ENCODE results near the gene ADAMTSL3. TPM values are rescaled to one million over a fixed set of nuclear protein-coding genes. Genes with fewer than 3 reads are reported as not detected.

The ADAMTSL3 gene
- total RNA-seq, 2 experiments from 2014 or later: not detected

- Mint-ChIP-seq H3K27me3 (peaks cover 2% of the 10 kb centered on the region), H3K9me3 (no peaks in the 10 kb centered on the region), H3K36me3 (ENCODE audit: low read depth) (no peaks in the 10 kb centered on the region), H3K4me3 (no peak overlapping the region), H3K4me1 (no peaks in the 10 kb centered on the region), H3K27ac (no peak overlapping the region)
- DNase-seq: no peak
- POLR2A ChIA-PET: no interaction called here
- CTCF ChIA-PET: no interaction called here
Measured at GRCh38 chr15:83991163-83991562, 337.2 kb downstream of the ADAMTSL3 start.

DNA sequence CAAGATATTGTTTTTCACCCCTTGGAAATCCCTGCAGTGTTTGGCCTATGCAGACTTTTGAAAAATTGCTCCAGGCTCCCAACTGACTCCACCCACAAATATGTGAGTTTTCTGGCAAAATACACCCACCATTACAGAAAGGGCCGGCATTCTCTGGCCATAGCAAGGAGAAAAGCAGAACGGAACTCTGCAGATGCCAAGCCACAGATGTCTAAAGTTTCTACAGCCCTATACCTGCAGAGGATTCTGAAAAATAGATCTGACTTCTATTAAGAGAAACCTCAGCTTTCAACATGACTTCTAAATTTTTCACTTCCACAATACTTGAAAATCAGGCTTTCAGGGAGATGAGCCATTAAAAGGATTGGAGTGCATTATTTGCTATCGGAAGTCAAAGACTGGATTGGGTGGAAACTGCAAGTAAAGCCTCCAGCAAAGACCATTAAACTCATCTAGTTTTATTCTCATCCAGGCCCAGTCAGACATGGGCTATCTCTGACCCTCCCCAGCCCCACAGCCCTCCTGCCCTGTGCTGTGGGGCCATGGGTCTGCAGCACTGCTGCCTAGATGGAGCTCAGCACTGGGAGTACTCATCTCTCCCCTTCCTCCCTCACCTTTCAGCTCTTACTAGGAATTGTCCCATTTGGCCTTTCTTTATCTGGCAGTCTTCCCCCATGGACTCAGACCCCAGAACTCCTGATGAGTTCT, 338.6 kb downstream of the ADAMTSL3 start:
- ChIA-PET POLR2A (no interaction called here), CTCF (no interaction called here)
- H3K27me3 Mint-ChIP-seq: peaks cover 2% of the 10 kb centered on the region
- H3K9me3 Mint-ChIP-seq: peaks cover 2% of the 10 kb centered on the region
- H3K27ac Mint-ChIP-seq: no peak overlapping the region
- H3K4me3 Mint-ChIP-seq: no peak overlapping the region
- no peaks in the 10 kb centered on the region for H3K36me3 Mint-ChIP-seq (ENCODE audit: low read depth)
- H3K4me1 Mint-ChIP-seq: no peaks in the 10 kb centered on the region
- no peak for DNase-seq

DNA sequence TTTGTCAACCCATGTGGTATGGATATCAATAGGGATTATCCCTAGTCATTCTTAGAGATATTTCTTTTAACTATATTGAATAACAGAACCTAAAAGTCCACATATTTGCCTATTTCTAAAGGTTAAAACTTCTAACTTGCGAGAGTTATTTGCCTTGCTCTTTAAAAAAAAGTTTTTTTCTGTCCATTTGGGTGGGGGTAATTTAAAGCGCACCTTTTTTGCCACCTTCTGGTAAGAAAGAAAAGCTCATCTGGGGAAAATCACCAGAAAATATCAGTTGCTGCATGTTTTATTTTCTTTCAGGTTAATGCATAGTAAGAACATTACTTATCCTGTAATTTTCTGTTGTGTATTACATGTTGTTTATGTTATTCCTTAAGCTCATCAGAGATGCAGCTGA, 339.7 kb downstream of the ADAMTSL3 start:
- ChIA-PET CTCF (interaction anchor here (0.6 kb wide), 1 partner anchor 98 kb away, joined by 3 read pairs; no protein-coding TSS in a partner anchor), POLR2A (no interaction called here)
- H3K4me3 Mint-ChIP-seq: no peak overlapping the region
- H3K27ac Mint-ChIP-seq: no peak overlapping the region
- H3K27me3 Mint-ChIP-seq: peaks cover 2% of the 10 kb centered on the region
- DNase-seq: no peak
- no peaks in the 10 kb centered on the region for H3K4me1 Mint-ChIP-seq
- no peaks in the 10 kb centered on the region for H3K36me3 Mint-ChIP-seq (ENCODE audit: low read depth)
- peaks cover 2% of the 10 kb centered on the region for H3K9me3 Mint-ChIP-seq

GRCh38 chr15:83998486-83998885, 344.6 kb downstream of the ADAMTSL3 start:
- ChIA-PET POLR2A (no interaction called here), CTCF (no interaction called here)
- peaks cover 1% of the 10 kb centered on the region for H3K27me3 Mint-ChIP-seq
- no peaks in the 10 kb centered on the region for H3K4me1 Mint-ChIP-seq
- H3K27ac Mint-ChIP-seq: no peak overlapping the region
- no peak overlapping the region for H3K4me3 Mint-ChIP-seq
- peaks cover 2% of the 10 kb centered on the region for H3K9me3 Mint-ChIP-seq
- H3K36me3 Mint-ChIP-seq (ENCODE audit: low read depth): no peaks in the 10 kb centered on the region
- no peak for DNase-seq

GRCh38 chr15:83999396-84000135, 345.6 kb downstream of the ADAMTSL3 start:
- no peaks in the 10 kb centered on the region for H3K36me3 Mint-ChIP-seq (ENCODE audit: low read depth)
- CTCF ChIA-PET: no interaction called here
- DNase-seq: no peak
- no peaks in the 10 kb centered on the region for H3K4me1 Mint-ChIP-seq
- no peak overlapping the region for H3K27ac Mint-ChIP-seq
- peaks cover 2% of the 10 kb centered on the region for H3K9me3 Mint-ChIP-seq
- POLR2A ChIA-PET: no interaction called here
- no peak overlapping the region for H3K4me3 Mint-ChIP-seq
- peaks cover 4% of the 10 kb centered on the region for H3K27me3 Mint-ChIP-seq

DNA sequence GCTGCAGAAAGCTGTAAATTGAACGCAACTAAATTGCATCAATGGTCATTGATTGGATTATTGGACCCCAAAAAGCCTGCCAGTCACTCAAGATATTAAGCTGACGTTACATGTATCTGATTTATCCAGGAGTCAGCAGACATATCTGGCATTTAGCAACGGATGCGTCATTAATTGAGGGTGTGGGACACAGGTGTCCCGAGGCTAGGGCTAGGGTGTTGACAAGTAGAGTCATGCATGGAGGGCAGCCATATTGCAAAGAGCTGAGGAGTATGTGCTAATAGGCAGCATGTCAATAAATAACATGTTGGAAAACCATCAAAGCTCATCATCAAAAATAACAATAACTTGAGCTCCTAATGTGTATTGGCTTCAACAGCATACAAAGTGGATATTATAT, 347.1 kb downstream of the ADAMTSL3 start:
- no peak overlapping the region for H3K4me3 Mint-ChIP-seq
- POLR2A ChIA-PET: no interaction called here
- CTCF ChIA-PET: no interaction called here
- H3K27me3 Mint-ChIP-seq: peaks cover 4% of the 10 kb centered on the region
- H3K27ac Mint-ChIP-seq: no peak overlapping the region
- DNase-seq: no peak
- no peaks in the 10 kb centered on the region for H3K4me1 Mint-ChIP-seq
- H3K36me3 Mint-ChIP-seq (ENCODE audit: low read depth): no peaks in the 10 kb centered on the region
- H3K9me3 Mint-ChIP-seq: peaks cover 2% of the 10 kb centered on the region

DNA sequence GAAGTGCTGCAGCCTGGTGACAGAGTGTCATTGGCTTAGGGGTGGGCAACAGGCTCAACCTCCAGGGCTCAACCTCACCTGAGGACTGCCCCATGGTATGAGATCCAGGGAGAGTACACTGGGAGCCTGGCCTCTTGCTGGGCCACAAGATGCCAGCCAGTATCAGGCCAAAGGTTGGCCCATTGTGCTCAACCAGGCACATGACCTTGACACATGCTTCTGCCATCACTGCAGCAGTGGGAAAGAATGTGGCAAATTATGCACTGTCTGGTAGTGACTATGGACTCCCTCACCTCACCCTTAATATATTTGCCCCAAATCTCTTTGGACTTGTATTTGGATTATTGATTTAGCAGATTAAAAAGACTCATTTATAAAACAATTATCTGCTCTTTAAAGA, 347.7 kb downstream of the ADAMTSL3 start:
- Mint-ChIP-seq H3K4me1 (no peaks in the 10 kb centered on the region), H3K4me3 (no peak overlapping the region), H3K9me3 (peaks cover 2% of the 10 kb centered on the region), H3K27ac (no peak overlapping the region), H3K27me3 (peaks cover 5% of the 10 kb centered on the region), H3K36me3 (ENCODE audit: low read depth) (no peaks in the 10 kb centered on the region)
- ChIA-PET CTCF (no interaction called here), POLR2A (no interaction called here)
- DNase-seq: no peak

DNA sequence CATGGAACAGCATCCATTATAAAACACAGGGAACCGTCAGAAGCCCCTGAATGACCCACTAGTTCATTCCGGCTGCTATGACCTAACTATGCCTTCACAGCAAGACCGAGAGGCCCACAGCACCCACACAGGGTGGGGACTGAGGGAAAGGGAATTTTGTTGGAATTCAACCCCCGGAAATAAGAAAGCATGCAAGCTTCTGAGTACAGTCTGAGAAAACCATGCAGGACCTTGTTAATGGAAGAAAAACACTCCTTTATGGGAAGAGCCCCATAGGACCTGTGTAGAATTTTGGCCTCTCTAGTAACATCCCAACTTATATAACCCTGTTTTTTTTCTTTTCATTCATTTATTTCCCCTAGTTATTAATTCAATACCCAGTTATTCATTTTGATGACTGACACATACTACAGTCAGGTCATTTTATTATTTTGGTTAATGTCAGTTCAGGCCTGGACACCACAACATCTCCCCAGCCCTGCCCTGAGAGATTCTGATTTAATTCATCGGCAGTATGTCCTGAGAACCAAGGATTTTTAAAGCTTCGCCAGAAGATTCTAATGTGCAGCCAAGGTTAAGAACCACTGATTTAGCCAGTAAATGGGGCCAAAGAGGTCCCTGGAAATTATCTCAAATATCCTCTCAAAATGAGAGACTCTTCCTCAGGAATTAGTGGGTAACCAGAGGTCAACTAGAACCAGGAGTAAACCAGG, 350.0 kb downstream of the ADAMTSL3 start:
- H3K9me3 Mint-ChIP-seq: no peaks in the 10 kb centered on the region
- H3K27me3 Mint-ChIP-seq: peaks cover 7% of the 10 kb centered on the region
- POLR2A ChIA-PET: no interaction called here

DNA sequence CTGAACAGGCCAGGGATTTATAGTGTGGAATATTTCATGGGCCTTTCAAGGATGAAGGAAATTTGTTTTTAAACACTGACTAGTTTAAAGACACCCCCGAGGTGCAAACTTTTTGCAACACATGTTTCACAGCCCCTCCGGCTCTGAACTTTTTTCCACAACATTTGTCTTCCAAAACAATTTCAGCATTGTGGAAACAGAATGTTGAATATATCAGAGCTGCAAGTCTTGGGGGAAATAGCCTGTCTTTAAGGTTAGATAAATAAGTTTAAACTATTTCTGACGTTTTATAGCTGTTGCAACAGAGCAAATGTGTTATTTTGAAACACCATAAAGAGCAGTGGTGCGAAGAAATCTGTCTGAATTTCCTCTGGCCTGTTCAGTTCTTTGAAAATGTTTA, 352.5 kb downstream of the ADAMTSL3 start:
- Mint-ChIP-seq H3K9me3 (no peaks in the 10 kb centered on the region), H3K27ac (no peak overlapping the region), H3K27me3 (peaks cover 8% of the 10 kb centered on the region), H3K4me1 (no peaks in the 10 kb centered on the region), H3K4me3 (no peak overlapping the region), H3K36me3 (ENCODE audit: low read depth) (no peaks in the 10 kb centered on the region)
- ChIA-PET CTCF (interaction anchor here (1.0 kb wide), 1 partner anchor 9 kb away, joined by 3 read pairs; no protein-coding TSS in a partner anchor), POLR2A (no interaction called here)
- DNase-seq: no peak

More for the DNA sequence above, 350.0 kb downstream of the ADAMTSL3 start:
- H3K27ac Mint-ChIP-seq: no peak overlapping the region
- H3K4me3 Mint-ChIP-seq: no peak overlapping the region
- no peaks in the 10 kb centered on the region for H3K36me3 Mint-ChIP-seq (ENCODE audit: low read depth)
- H3K4me1 Mint-ChIP-seq: no peaks in the 10 kb centered on the region
- no peak for DNase-seq
- CTCF ChIA-PET: no interaction called here

DNA sequence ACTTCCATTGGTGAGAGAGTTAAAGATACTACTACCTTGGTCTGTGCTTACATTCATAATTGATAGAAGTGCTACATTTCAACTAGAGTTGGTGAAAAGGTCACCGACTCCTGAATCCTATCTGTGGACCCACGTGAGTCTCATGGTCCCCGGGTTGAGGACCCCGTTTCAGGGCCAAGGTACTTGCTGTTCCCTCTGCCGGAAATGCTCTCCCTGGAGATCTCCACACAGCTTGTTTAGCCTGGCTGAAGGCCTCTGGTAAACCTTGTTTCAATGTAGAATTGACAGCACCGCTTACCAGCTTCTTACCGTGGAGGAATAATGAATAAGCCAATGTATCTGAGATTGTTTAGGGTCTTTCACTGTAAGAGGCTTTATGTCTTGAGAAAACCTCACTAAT, 355.7 kb downstream of the ADAMTSL3 start:
- Mint-ChIP-seq H3K4me1 (no peaks in the 10 kb centered on the region), H3K27ac (no peak overlapping the region), H3K4me3 (no peak overlapping the region), H3K36me3 (ENCODE audit: low read depth) (no peaks in the 10 kb centered on the region), H3K27me3 (peaks cover 5% of the 10 kb centered on the region), H3K9me3 (no peaks in the 10 kb centered on the region)
- POLR2A ChIA-PET: no interaction called here
- CTCF ChIA-PET: no interaction called here
- no peak for DNase-seq

DNA sequence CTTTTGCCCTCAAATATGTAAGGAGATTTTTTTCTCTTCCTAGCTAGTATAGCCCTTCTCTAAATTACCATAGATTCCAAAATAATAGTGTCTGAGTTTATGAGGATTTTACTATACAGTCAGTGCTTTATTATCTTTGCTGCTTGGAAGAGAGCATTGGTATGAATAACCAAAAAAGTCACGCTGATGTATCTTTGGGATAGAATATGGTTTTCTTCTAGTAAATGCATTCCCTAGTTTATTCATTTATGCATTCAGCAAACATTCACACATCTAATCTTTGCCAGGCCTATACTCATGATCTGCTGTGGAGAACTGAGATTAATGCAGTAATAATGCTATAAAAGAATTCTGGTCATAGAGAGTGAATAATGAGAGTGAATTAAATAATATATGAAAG, 356.3 kb downstream of the ADAMTSL3 start:
- DNase-seq: no peak
- Mint-ChIP-seq H3K4me1 (no peaks in the 10 kb centered on the region), H3K27me3 (peaks cover 5% of the 10 kb centered on the region), H3K9me3 (no peaks in the 10 kb centered on the region), H3K27ac (no peak overlapping the region), H3K36me3 (ENCODE audit: low read depth) (no peaks in the 10 kb centered on the region), H3K4me3 (no peak overlapping the region)
- POLR2A ChIA-PET: no interaction called here
- CTCF ChIA-PET: no interaction called here

- no peaks in the 10 kb centered on the region for H3K9me3 Mint-ChIP-seq
- DNase-seq: no peak
- H3K4me1 Mint-ChIP-seq: no peaks in the 10 kb centered on the region
- H3K27ac Mint-ChIP-seq: no peak overlapping the region
- H3K27me3 Mint-ChIP-seq: peaks cover under 1% of the 10 kb centered on the region
- POLR2A ChIA-PET: no interaction called here
- no peak overlapping the region for H3K4me3 Mint-ChIP-seq
- CTCF ChIA-PET: no interaction called here
- no peaks in the 10 kb centered on the region for H3K36me3 Mint-ChIP-seq (ENCODE audit: low read depth)
Measured at GRCh38 chr15:84016371-84016770, 362.4 kb downstream of the ADAMTSL3 start.

GRCh38 chr15:84022516-84022915, 368.6 kb downstream of the ADAMTSL3 start:
- no peak overlapping the region for H3K27ac Mint-ChIP-seq
- ChIA-PET POLR2A (no interaction called here), CTCF (no interaction called here)

More at GRCh38 chr15:84022516-84022915, 368.6 kb downstream of the ADAMTSL3 start:
- Mint-ChIP-seq H3K9me3 (no peaks in the 10 kb centered on the region), H3K4me1 (no peaks in the 10 kb centered on the region), H3K27me3 (peaks cover 2% of the 10 kb centered on the region), H3K4me3 (no peak overlapping the region), H3K36me3 (ENCODE audit: low read depth) (no peaks in the 10 kb centered on the region)
- no peak for DNase-seq
